ENCODE data around the gene SETDB2. TPM values are rescaled to one million over a fixed set of nuclear protein-coding genes. Genes with fewer than 3 reads are reported as not detected.

The SETDB2 gene
- polyA plus RNA-seq, 1 donor (not counting 4 experiments of a cell fraction or from before 2014, with no cell fraction given) = 5.6 TPM

GRCh38 chr13:49527123-49527522 is 83.0 kb downstream of the SETDB2 start:
- FAIRE-seq (no peak), DNase-seq (ENCODE audit: low read depth, low spot score) (no peak)
- H3K9ac ChIP-seq (ENCODE audit: control insufficient read depth, extremely low read depth, insufficient read depth, low read length) = no peak overlapping the region
- H3K4me1 ChIP-seq (ENCODE audit: control insufficient read depth, extremely low read depth, insufficient read depth, low read length) = no peaks in the 10 kb centered on the region
- H3K27me3 ChIP-seq (ENCODE audit: control insufficient read depth, extremely low read depth, insufficient read depth, low read length) = no peaks in the 10 kb centered on the region
- no peaks in the 10 kb centered on the region for H3K9me3 ChIP-seq (ENCODE audit: control insufficient read depth, low read depth, low read length)
- H4K20me1 ChIP-seq (ENCODE audit: control insufficient read depth, extremely low read depth, insufficient read depth, low read length) = no peaks in the 10 kb centered on the region
- no peak overlapping the region for H3K27ac ChIP-seq (ENCODE audit: control insufficient read depth, insufficient read depth, low read length)
- H3K79me2 ChIP-seq (ENCODE audit: control insufficient read depth, insufficient read depth, low read length) = no peaks in the 10 kb centered on the region
- H3K4me2 ChIP-seq (ENCODE audit: control insufficient read depth, extremely low read depth, insufficient read depth, low read depth, low read length) = no peak overlapping the region
- H3K9me1 ChIP-seq (ENCODE audit: control insufficient read depth, extremely low read depth, insufficient read depth, low read length) = no peaks in the 10 kb centered on the region
- TF ChIP-seq CTCF (optimal IDR thresholded peaks at IDR 0.05 in 1 of 3, IDR thresholded peaks at IDR 0.05 in 1 of 3, conservative IDR thresholded peaks at IDR 0.05 in 1 of 3; ENCODE audit: extremely low read depth in 1 of 3, insufficient read depth in 2 of 3, low read length in 3 of 3) = no peak
- TF ChIP-seq EZH2 (IDR thresholded peaks at IDR 0.05; ENCODE audit: low read length) = no peak
- no peak overlapping the region for H2AFZ ChIP-seq (ENCODE audit: control insufficient read depth, low read length)
- H3K36me3 ChIP-seq (ENCODE audit: control insufficient read depth in 2 of 2, extremely low read depth in 1 of 2, insufficient read depth in 2 of 2, low read length in 2 of 2) = peaks cover 9 to 12% of the 10 kb centered on the region in 2 experiments
- H3K4me3 ChIP-seq (ENCODE audit: control insufficient read depth in 2 of 3, extremely low read depth in 1 of 3, insufficient read depth in 2 of 3, low read depth in 1 of 3, low read length in 3 of 3) = no peak overlapping the region
- dilution Hi-C loops (cut with MboI; ENCODE audit: extremely low pct_ligation_motif_present, low sequenced_read_pairs) = no loop called here

GRCh38 chr13:49528161-49528560 is 84.1 kb downstream of the SETDB2 start:
- Histone ChIP-seq H3K9me1 (ENCODE audit: control insufficient read depth, extremely low read depth, insufficient read depth, low read length) (no peaks in the 10 kb centered on the region), H3K9me3 (ENCODE audit: control insufficient read depth, low read depth, low read length) (no peaks in the 10 kb centered on the region), H3K4me3 (ENCODE audit: control insufficient read depth in 2 of 3, extremely low read depth in 1 of 3, insufficient read depth in 2 of 3, low read depth in 1 of 3, low read length in 3 of 3) (no peak overlapping the region), H2AFZ (ENCODE audit: control insufficient read depth, low read length) (no peak overlapping the region), H4K20me1 (ENCODE audit: control insufficient read depth, extremely low read depth, insufficient read depth, low read length) (no peaks in the 10 kb centered on the region), H3K4me2 (ENCODE audit: control insufficient read depth, extremely low read depth, insufficient read depth, low read depth, low read length) (no peak overlapping the region), H3K79me2 (ENCODE audit: control insufficient read depth, insufficient read depth, low read length) (no peaks in the 10 kb centered on the region), H3K27ac (ENCODE audit: control insufficient read depth, insufficient read depth, low read length) (no peak overlapping the region), H3K9ac (ENCODE audit: control insufficient read depth, extremely low read depth, insufficient read depth, low read length) (no peak overlapping the region), H3K36me3 (ENCODE audit: control insufficient read depth in 2 of 2, extremely low read depth in 1 of 2, insufficient read depth in 2 of 2, low read length in 2 of 2) (peaks cover 9 to 12% of the 10 kb centered on the region in 2 experiments), H3K27me3 (ENCODE audit: control insufficient read depth, extremely low read depth, insufficient read depth, low read length) (no peaks in the 10 kb centered on the region), H3K4me1 (ENCODE audit: control insufficient read depth, extremely low read depth, insufficient read depth, low read length) (no peaks in the 10 kb centered on the region)
- dilution Hi-C loops (cut with MboI; ENCODE audit: extremely low pct_ligation_motif_present, low sequenced_read_pairs) = no loop called here
- DNase-seq (ENCODE audit: low read depth, low spot score) (no peak), FAIRE-seq (no peak)
- no peak for TF ChIP-seq CTCF (optimal IDR thresholded peaks at IDR 0.05 in 1 of 3, IDR thresholded peaks at IDR 0.05 in 1 of 3, conservative IDR thresholded peaks at IDR 0.05 in 1 of 3; ENCODE audit: extremely low read depth in 1 of 3, insufficient read depth in 2 of 3, low read length in 3 of 3)
- no peak for TF ChIP-seq EZH2 (IDR thresholded peaks at IDR 0.05; ENCODE audit: low read length)

All from keratinocyte (primary cell).